Chondrocyte (in vitro differentiated cells): ENCODE results near the gene PDE10A. TPM values are rescaled to one million over a fixed set of nuclear protein-coding genes. Genes with fewer than 3 reads are reported as not detected.

Experiments
- DNase-seq: peaks from one replicate; pipeline ENCODE4 v3.0.0; 2021; ENCODE audit warnings: mixed read lengths, low spot score
- H3K27ac Mint-ChIP-seq: one replicate; pipeline ENCODE4 v1.8.0; 2021; ENCODE audit warnings: mild to moderate bottlenecking, moderate library complexity, mixed read lengths; ENCODE audit not compliant: unreplicated experiment
- H3K27me3 Mint-ChIP-seq: 2 replicates; pipeline ENCODE4 v1.8.0; 2021; ENCODE audit warnings: low read depth, mixed read lengths
- H3K36me3 Mint-ChIP-seq: 2 replicates; pipeline ENCODE4 v1.8.0; 2021; ENCODE audit warnings: low read depth, mixed read lengths
- H3K4me1 Mint-ChIP-seq: 2 replicates; pipeline ENCODE4 v1.8.0; 2021; ENCODE audit warnings: low read depth, mild to moderate bottlenecking, mixed read lengths
- H3K4me3 Mint-ChIP-seq: one replicate; pipeline ENCODE4 v1.8.0; 2021; ENCODE audit warnings: mild to moderate bottlenecking, moderate library complexity, mixed read lengths; ENCODE audit not compliant: unreplicated experiment
- H3K9me3 Mint-ChIP-seq: 2 replicates; pipeline ENCODE4 v1.8.0; 2021; ENCODE audit warnings: low read depth, mixed read lengths
- total RNA-seq: library from RNA; stranded (reverse); gene quantifications from 3 replicates; pipeline ENCODE4 v1.2.1, GENCODE V29; 2021
- TF ChIP-seq, protein P1 (sequence below): fragments of 200-600 bp; sonication (generic); IDR thresholded peaks from 2 replicates; pipeline ENCODE4 v1.5.0; 2021; ENCODE audit warnings: antibody characterized with exemption, mild to moderate bottlenecking, moderate library complexity

Gene PDE10A
- total RNA-seq, 1 donor from 2014 or later = 13.7 TPM

DNA sequence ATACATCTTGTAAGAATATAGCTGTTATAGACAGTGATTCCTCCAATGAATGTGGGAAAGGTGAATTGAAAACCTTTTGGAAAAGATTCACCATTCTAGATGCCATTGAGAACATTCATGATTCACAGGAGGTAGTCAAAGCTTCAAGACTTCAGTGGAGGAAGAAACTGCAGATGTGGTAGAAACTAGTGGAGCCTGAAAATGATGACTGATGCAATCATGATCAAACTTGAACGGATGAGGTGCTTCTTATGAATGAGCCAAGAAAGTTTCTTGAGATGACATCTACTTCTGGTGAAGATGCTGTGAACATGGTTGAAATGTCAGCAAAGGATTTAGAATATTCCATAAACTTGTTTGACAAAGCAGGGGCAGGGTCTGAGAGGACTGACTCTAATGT lies 286.9 kb downstream of the PDE10A start:
- Mint-ChIP-seq H3K36me3 (peaks cover 8% of the 10 kb centered on the region), H3K4me3 (no peak overlapping the region), H3K27me3 (no peaks in the 10 kb centered on the region), H3K4me1 (no peaks in the 10 kb centered on the region), H3K27ac (no peak overlapping the region), H3K9me3 (no peaks in the 10 kb centered on the region)
- TF ChIP-seq, protein P1, sequence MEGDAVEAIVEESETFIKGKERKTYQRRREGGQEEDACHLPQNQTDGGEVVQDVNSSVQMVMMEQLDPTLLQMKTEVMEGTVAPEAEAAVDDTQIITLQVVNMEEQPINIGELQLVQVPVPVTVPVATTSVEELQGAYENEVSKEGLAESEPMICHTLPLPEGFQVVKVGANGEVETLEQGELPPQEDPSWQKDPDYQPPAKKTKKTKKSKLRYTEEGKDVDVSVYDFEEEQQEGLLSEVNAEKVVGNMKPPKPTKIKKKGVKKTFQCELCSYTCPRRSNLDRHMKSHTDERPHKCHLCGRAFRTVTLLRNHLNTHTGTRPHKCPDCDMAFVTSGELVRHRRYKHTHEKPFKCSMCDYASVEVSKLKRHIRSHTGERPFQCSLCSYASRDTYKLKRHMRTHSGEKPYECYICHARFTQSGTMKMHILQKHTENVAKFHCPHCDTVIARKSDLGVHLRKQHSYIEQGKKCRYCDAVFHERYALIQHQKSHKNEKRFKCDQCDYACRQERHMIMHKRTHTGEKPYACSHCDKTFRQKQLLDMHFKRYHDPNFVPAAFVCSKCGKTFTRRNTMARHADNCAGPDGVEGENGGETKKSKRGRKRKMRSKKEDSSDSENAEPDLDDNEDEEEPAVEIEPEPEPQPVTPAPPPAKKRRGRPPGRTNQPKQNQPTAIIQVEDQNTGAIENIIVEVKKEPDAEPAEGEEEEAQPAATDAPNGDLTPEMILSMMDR = no peak
- no peak for DNase-seq

DNA sequence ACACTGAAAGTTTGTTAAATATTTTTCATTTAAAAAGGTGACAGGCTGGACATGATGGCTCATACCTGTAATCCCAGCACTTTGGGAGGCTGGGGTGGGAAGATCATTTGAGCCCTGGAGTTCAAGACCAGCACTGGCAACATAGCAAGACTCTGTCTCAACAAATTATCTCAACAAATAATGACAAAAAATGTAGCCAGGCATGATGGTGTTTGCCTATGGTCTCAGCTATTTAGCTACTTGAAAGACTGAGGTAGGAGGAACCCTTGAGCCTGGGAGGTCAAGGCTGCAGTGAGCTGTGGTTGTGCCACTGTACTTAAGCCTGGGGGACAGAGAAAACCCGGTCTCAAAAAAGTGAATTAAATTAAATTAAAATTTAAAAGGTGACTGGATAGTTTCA lies 297.7 kb downstream of the PDE10A start:
- Mint-ChIP-seq H3K9me3 (peaks cover 16% of the 10 kb centered on the region), H3K36me3 (peaks cover 11% of the 10 kb centered on the region), H3K27me3 (no peaks in the 10 kb centered on the region), H3K27ac (no peak overlapping the region), H3K4me3 (no peak overlapping the region), H3K4me1 (no peaks in the 10 kb centered on the region)
- TF ChIP-seq, protein P1 = no peak
- DNase-seq = no peak

DNA sequence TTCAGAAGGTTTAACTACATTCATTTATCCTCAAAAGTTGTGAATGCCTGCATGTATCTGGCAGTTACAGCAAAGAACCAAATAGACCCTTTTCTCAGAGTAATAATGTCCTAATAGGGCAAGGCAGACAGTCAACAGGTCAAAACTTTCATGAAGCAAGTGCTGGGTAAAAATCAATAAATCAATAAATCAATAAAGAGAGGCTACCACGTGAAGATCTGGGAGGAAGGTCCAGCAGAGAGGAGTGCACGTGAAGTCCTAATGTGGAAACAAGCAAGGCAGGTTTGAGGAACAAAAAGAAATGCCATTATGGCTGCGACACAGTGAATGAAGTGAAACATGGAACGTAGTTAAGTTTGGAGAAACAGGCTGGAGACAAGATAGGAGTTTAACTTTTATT lies 317.3 kb downstream of the PDE10A start:
- no peaks in the 10 kb centered on the region for H3K4me1 Mint-ChIP-seq
- H3K9me3 Mint-ChIP-seq = peaks cover 5% of the 10 kb centered on the region
- TF ChIP-seq, protein P1 = no peak
- H3K27me3 Mint-ChIP-seq = no peaks in the 10 kb centered on the region
- peaks cover 12% of the 10 kb centered on the region for H3K36me3 Mint-ChIP-seq
- DNase-seq = no peak
- H3K27ac Mint-ChIP-seq = no peak overlapping the region
- H3K4me3 Mint-ChIP-seq = no peak overlapping the region

DNA sequence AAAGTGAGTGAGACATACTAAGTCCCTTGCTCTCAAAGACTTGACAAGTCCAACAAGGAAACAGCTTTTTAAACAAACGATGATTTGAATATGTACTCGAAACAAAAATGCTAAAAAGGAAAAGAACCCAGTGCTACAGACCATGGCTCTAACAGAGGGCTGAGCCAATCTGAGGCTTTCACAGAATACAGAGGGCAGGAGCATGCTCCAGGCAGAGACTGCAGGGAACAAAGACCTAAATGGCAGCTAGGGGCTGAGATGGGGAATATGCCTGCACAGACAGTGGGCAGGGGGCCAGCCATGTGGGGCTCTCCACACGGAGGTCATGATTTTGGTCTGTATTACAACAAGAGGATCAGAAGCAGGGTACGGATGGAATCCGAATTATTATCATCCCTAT lies 322.5 kb downstream of the PDE10A start:
- peaks cover 8% of the 10 kb centered on the region for H3K36me3 Mint-ChIP-seq
- H3K9me3 Mint-ChIP-seq = no peaks in the 10 kb centered on the region
- no peaks in the 10 kb centered on the region for H3K4me1 Mint-ChIP-seq
- H3K27me3 Mint-ChIP-seq = no peaks in the 10 kb centered on the region
- H3K27ac Mint-ChIP-seq = no peak overlapping the region
- H3K4me3 Mint-ChIP-seq = no peak overlapping the region
- no peak for DNase-seq
- TF ChIP-seq, protein P1 = no peak

DNA sequence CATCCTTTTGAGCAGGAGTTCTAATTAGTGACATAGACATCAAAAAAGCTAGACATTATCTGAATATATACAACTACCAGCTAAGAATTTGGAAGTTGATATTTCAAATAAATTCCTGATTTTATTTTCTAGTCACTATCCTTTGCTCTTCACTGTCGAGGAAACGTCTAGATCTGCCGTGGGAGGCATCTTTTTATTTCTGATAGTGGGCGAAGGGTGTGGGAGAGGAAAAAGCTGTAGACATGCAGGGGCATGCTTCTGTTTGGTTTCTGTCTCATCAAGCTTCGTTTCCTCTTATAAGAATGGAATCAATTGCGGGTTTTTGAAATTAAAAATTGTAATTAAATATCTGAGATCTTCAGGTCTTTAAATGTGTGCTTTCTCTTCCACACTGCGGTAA lies 337.4 kb downstream of the PDE10A start:
- Mint-ChIP-seq H3K4me1 (no peaks in the 10 kb centered on the region), H3K9me3 (peaks cover 26% of the 10 kb centered on the region), H3K27me3 (no peaks in the 10 kb centered on the region), H3K27ac (no peak overlapping the region), H3K36me3 (peaks cover 6% of the 10 kb centered on the region), H3K4me3 (no peak overlapping the region)
- TF ChIP-seq, protein P1 = no peak
- no peak for DNase-seq
